Medulla oblongata (tissue), 1 donor: ENCODE measurements around the gene PSPN.

Experiments used
- DNase-seq: peaks from one replicate; pipeline ENCODE4 v3.0.0-alpha.2; 2015; ENCODE audit errors: extremely low spot score

PSPN gene

GRCh38 chr19:6375411-6376010 lies at the start of gene PSPN:
Gene PSPN, minus strand, starts transcription at chr19:6375933. Its CDS starts 84 bp downstream, at chr19:6375849.
- no peak for DNase-seq

- DNase-seq, result peak; percentile 100
Observed at GRCh38 chr19:6424939-6425731, 49.4 kb upstream of the PSPN start.

GRCh38 chr19:6424195-6424938 lies 48.6 kb upstream of the PSPN start, which contains the start of gene KHSRP:
Gene KHSRP, minus strand, starts transcription at chr19:6424811. Its CDS starts 110 bp downstream, at chr19:6424701.
- DNase-seq, result no peak

GRCh38 chr19:6423499-6424194 lies 47.9 kb upstream of the PSPN start:
- no peak for DNase-seq

GRCh38 chr19:6421075-6422014 lies 45.6 kb upstream of the PSPN start:
- no peak for DNase-seq

- no peak for DNase-seq
Observed at GRCh38 chr19:6418562-6418932, 42.8 kb upstream of the PSPN start.

- DNase-seq, result peak; percentile 54
Observed at GRCh38 chr19:6417713-6418561, 42.2 kb upstream of the PSPN start.

- DNase-seq, result no peak
Observed at GRCh38 chr19:6416658-6417405, 41.1 kb upstream of the PSPN start.

- no peak for DNase-seq
Observed at GRCh38 chr19:6415591-6416190, 40.0 kb upstream of the PSPN start.

- no peak for DNase-seq
Observed at GRCh38 chr19:6414793-6415590, 39.3 kb upstream of the PSPN start.

GRCh38 chr19:6413721-6414643 lies 38.2 kb upstream of the PSPN start:
- DNase-seq, result no peak

- DNase-seq, result no peak
Observed at GRCh38 chr19:6413291-6413690, 37.6 kb upstream of the PSPN start.

GRCh38 chr19:6412447-6413091 lies 36.8 kb upstream of the PSPN start:
- DNase-seq, result no peak

- no peak for DNase-seq
Observed at GRCh38 chr19:6412061-6412446, 36.3 kb upstream of the PSPN start.

- no peak for DNase-seq
Observed at GRCh38 chr19:6409346-6409745, 33.6 kb upstream of the PSPN start.

- DNase-seq, result no peak
Observed at GRCh38 chr19:6406401-6406800, 30.7 kb upstream of the PSPN start.
